ENCODE data around the gene RAF1. TPM values are rescaled to one million over a fixed set of nuclear protein-coding genes. Genes with fewer than 3 reads are reported as not detected.
"Not testable (repeated sequence)": the region's sequence is repeated elsewhere in the genome, so short reads cannot be mapped to it uniquely, and the experiment has no call there.

RAF1 gene
- total RNA-seq, 2 experiments from 2014 or later, result 79.3 to 79.8 TPM

DNA sequence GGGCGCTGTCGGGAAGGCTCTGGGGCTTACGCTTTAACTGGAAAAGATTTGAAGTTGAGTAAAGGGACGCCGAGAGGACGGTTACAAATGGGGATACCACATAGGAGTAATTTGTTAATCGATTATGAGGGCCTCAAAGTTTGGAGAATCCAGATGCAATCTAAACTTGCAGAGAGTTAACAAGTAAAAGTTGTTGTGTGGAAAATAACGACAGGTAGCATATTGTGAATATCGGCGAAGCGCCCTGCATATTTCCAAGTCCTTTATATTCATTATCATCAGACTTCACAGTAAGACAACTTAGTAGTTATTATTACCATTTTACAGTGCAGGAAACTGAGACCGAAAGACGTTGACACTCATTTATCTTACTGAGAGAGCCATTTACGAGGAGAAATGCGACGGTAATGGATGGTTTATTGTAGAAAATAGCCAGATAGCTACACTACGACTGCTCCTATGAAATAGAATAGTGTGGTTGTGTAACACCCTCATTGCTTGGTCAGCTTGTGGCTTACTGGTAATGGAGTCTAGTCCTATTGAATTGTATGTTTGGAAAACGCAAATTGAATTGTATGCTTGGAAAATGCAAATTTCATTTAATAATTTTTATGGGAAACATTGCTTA, 106.3 kb downstream of the RAF1 start:
- no peaks in the 10 kb centered on the region for H3K36me3 Mint-ChIP-seq
- H3K4me1 Mint-ChIP-seq, result peaks cover 57% of the 10 kb centered on the region
- peak overlapping the region; percentile 86 for H3K4me3 Mint-ChIP-seq
- no peak for DNase-seq
- H3K9me3 Mint-ChIP-seq, result no peaks in the 10 kb centered on the region
- peak overlapping the region; percentile 89 for H3K27ac Mint-ChIP-seq
- H3K27me3 Mint-ChIP-seq, result peaks cover 31% of the 10 kb centered on the region

- Mint-ChIP-seq H3K36me3 (no peaks in the 10 kb centered on the region), H3K4me3 (peak within 1 kb of the TSS; percentile 86), H3K27ac (peak within 1 kb of the TSS; percentile 89), H3K9me3 (no peaks in the 10 kb centered on the region), H3K27me3 (peaks cover 31% of the 10 kb centered on the region), H3K4me1 (peaks cover 52% of the 10 kb centered on the region)
- DNase-seq, result peak; percentile 88
Measured at GRCh38 chr3:12556690-12557472, 107.0 kb downstream of the RAF1 start, which contains the start of gene MKRN2. Gene MKRN2, plus strand, starts transcription at chr3:12557087. Its CDS starts 64 bp downstream, at chr3:12557151.

GRCh38 chr3:12556314-12556689, 107.6 kb downstream of the RAF1 start:
- Mint-ChIP-seq H3K4me3 (peak overlapping the region; percentile 86), H3K4me1 (peaks cover 46% of the 10 kb centered on the region), H3K36me3 (no peaks in the 10 kb centered on the region), H3K27me3 (peaks cover 31% of the 10 kb centered on the region), H3K9me3 (no peaks in the 10 kb centered on the region), H3K27ac (peak overlapping the region; percentile 73)
- no peak for DNase-seq

DNA sequence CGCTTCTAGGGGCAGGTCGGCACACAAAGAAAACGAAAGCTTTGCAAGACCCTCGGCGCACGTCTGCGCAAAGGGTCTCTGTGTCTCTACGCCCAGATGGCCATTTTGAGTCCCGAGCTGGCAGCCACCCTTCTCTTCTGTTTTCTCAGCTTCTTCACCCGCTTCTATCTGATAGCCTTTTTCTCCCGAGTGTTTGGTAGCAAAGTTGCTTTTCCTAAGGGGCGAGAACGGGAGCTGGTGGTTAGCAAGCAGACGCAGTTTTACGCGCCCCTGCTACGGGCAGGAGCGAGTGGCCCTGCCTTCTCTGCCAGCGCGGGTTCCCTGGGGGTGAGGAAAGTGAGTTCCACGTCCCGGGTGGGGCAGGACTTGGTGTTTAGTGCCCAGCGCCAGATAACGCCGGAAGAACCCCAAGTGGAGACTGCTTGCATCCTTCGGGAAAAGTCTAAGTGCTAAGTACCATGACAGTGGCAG, 110.0 kb downstream of the RAF1 start:
- DNase-seq, result no peak
- no peak overlapping the region for H3K27ac Mint-ChIP-seq
- H3K4me3 Mint-ChIP-seq, result peak overlapping the region; percentile 85
- no peaks in the 10 kb centered on the region for H3K9me3 Mint-ChIP-seq
- no peaks in the 10 kb centered on the region for H3K36me3 Mint-ChIP-seq
- peaks cover 25% of the 10 kb centered on the region for H3K4me1 Mint-ChIP-seq
- peaks cover 31% of the 10 kb centered on the region for H3K27me3 Mint-ChIP-seq

DNA sequence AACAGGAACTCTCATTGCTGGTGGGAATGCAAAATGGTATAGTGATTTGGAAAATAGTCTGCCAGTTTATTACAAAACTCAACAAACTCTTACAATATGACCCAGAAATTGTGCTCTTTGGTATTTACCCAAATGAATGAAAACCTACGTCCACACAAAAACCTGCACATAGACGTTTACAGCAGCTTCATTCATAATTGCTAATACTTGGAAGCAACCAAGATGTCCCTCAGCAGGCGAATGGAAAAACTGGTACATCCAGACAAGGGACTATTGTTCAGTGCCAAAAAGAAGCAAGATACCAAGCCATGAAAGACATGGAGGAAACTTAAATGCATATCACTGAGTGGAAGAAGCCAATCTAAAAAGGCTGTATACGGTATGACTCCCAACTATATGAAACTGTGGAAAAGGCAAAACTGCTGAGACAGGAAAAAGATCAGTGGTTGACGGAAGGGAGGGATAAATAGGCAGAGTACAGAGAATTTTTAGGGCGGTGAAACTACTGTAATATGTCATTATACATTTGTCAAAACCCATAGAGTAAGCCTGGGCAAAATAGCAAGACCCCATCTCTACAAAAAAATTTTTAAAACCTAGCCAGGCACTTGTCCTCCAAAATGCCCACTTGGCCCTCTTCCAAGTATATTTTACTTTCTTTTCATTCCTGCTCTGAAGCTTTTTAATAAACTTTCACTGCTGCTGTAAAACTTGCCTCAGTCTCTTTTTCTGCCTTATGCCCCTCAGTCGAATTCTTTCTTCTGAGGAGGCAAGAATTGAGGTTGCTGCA, 113.8 kb downstream of the RAF1 start:
- peaks cover 4% of the 10 kb centered on the region for H3K4me1 Mint-ChIP-seq
- H3K9me3 Mint-ChIP-seq, result no peaks in the 10 kb centered on the region
- no peak overlapping the region for H3K27ac Mint-ChIP-seq
- H3K36me3 Mint-ChIP-seq, result no peaks in the 10 kb centered on the region
- H3K27me3 Mint-ChIP-seq, result peaks cover 23% of the 10 kb centered on the region
- DNase-seq, result no peak
- no peak overlapping the region for H3K4me3 Mint-ChIP-seq

GRCh38 chr3:12545473-12545791, 118.5 kb downstream of the RAF1 start, which contains the start of gene MKRN2OS:
Gene MKRN2OS, minus strand, starts transcription at chr3:12545499. Its CDS starts 35 bp downstream, at chr3:12545464.
- no peak for DNase-seq
- no peaks in the 10 kb centered on the region for H3K36me3 Mint-ChIP-seq
- peaks cover 5% of the 10 kb centered on the region for H3K4me1 Mint-ChIP-seq
- no peaks in the 10 kb centered on the region for H3K27me3 Mint-ChIP-seq
- H3K4me3 Mint-ChIP-seq, result no peak within 1 kb of the TSS
- H3K9me3 Mint-ChIP-seq, result no peaks in the 10 kb centered on the region
- no peak within 1 kb of the TSS for H3K27ac Mint-ChIP-seq

DNA sequence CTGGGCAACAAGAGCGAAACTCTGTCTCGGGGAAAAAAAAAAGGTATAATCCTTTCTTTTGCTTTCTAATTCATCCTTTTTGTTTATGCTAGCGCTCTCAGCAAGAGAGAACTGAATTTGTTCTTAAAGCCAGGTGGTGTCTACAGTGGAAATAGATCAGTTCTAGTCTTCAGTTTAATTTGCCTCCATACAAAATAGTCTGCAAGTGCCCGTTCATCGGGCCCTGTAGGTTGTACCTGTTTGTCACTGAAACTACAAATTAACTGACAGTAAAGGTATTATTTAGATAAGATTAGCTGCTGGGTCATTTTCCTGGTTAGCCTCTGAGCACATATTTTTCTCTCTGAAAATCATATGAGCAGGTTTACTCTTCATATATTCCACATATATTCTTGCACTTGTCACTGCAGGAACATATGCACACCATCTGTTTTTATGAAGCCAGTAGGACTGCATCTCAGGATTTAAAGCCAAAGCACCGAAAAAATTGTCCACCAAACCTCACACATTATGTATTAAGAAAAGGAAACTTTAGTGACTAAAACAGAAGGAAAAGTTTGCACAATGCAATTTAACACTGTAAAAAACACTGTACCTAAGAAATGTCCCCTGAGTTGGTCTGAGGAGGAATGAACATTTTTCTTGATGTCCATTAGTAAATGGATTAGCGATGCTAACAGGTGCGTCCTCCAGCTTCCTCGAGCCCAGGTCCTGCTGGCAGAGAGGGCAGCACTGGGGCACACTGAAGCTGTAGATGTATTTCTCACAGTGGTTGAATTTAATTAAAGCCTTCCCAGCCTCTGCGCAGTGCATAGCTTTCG, 119.1 kb downstream of the RAF1 start:
- no peak overlapping the region for H3K27ac Mint-ChIP-seq
- DNase-seq, result no peak

GRCh38 chr3:12543497-12543896, 120.4 kb downstream of the RAF1 start:
- not testable (repeated sequence) for H3K9me3 Mint-ChIP-seq, DNase-seq, H3K36me3 Mint-ChIP-seq, H3K27me3 Mint-ChIP-seq, H3K4me3 Mint-ChIP-seq, H3K27ac Mint-ChIP-seq, H3K4me1 Mint-ChIP-seq

More for the DNA sequence above, 119.1 kb downstream of the RAF1 start:
- Mint-ChIP-seq H3K9me3 (no peaks in the 10 kb centered on the region), H3K4me3 (no peak overlapping the region), H3K36me3 (no peaks in the 10 kb centered on the region), H3K27me3 (no peaks in the 10 kb centered on the region), H3K4me1 (peaks cover 5% of the 10 kb centered on the region)

DNA sequence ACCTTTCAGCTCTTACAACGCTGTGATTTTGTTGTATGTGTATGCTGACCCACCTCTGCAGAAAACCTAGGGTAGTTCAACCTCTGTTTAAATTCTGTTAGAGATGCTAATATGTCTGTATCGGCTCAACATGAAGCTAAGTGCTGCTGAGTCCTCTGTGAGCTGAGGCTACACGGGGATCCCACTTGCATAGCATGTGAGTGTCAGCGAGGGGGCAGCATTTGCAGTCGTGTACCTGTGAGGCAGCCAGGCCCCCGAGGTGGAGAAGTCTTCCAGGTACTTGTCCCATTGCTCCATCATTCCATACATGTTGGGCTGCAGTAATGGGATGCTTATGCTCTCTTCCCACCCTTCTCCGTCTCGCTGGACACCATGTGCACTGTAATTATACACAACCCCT, 122.3 kb downstream of the RAF1 start:
- no peaks in the 10 kb centered on the region for H3K9me3 Mint-ChIP-seq
- H3K4me3 Mint-ChIP-seq, result no peak overlapping the region
- no peak for DNase-seq
- H3K4me1 Mint-ChIP-seq, result peaks cover 5% of the 10 kb centered on the region
- H3K27me3 Mint-ChIP-seq, result no peaks in the 10 kb centered on the region
- no peak overlapping the region for H3K27ac Mint-ChIP-seq
- no peaks in the 10 kb centered on the region for H3K36me3 Mint-ChIP-seq

- Mint-ChIP-seq H3K36me3 (peaks cover 7% of the 10 kb centered on the region), H3K9me3 (no peaks in the 10 kb centered on the region), H3K4me3 (no peak overlapping the region), H3K27me3 (no peaks in the 10 kb centered on the region), H3K27ac (no peak overlapping the region), H3K4me1 (no peaks in the 10 kb centered on the region)
- DNase-seq, result no peak
Measured at GRCh38 chr3:12536423-12536822, 127.5 kb downstream of the RAF1 start.

Other genes with a start within 250 kb of the RAF1 start
- 10 to 100 TPM; 24.7 to 29.7 TPM for gene TSEN2, start 179.6 kb downstream of the RAF1 start, total RNA-seq
- gene MKRN2OS, start 118.6 kb downstream of the RAF1 start, total RNA-seq, result not detected
- gene MKRN2, start 107.0 kb downstream of the RAF1 start, total RNA-seq, result 10 to 100 TPM; 27.8 to 29.2 TPM
- gene TMEM40, start 95.1 kb upstream of the RAF1 start, total RNA-seq, result not detected
- 1 to 10 TPM; 2.4 to 2.6 TPM for gene CAND2, start 132.6 kb upstream of the RAF1 start, total RNA-seq
- gene RPL32, start 177.4 kb upstream of the RAF1 start, total RNA-seq, result 1,000 to 10,000 TPM; 2,700 to 2,702 TPM